Hepatocyte (in vitro differentiated cells): Measurements from ENCODE around the gene CSNK1D. TPM values are rescaled to one million over a fixed set of nuclear protein-coding genes. Genes with fewer than 3 reads are reported as not detected.

Experiments
- DNase-seq: peaks from one replicate; pipeline ENCODE4 v3.0.0-alpha.2; 2016; ENCODE audit warnings: low spot score
- H2AFZ ChIP-seq: fragments of 200-600 bp; sonication (generic); 2 replicates; pipeline ENCODE4 v1.6.0; 2016; ENCODE audit warnings: antibody characterized with exemption, mild to moderate bottlenecking
- H3K27ac ChIP-seq: fragments of 200-600 bp; sonication (generic); 2 replicates; pipeline ENCODE4 v1.5.1; 2016; ENCODE audit warnings: mild to moderate bottlenecking
- H3K27me3 ChIP-seq: fragments of 200-600 bp; sonication (generic); 2 replicates; pipeline ENCODE4 v1.6.1; 2016
- H3K36me3 ChIP-seq: fragments of 200-600 bp; sonication (generic); replicated peaks from 2 replicates; pipeline ENCODE4 v1.5.1; 2016; ENCODE audit warnings: low read depth; ENCODE audit not compliant: insufficient read depth
- H3K4me1 ChIP-seq: fragments of 200-600 bp; sonication (generic); 2 replicates; pipeline ENCODE4 v1.5.1; 2016; ENCODE audit warnings: mild to moderate bottlenecking, moderate library complexity; ENCODE audit not compliant: insufficient read depth
- H3K4me2 ChIP-seq: fragments of 200-600 bp; sonication (generic); 2 replicates; pipeline ENCODE4 v1.6.0; 2016
- H3K4me3 ChIP-seq: fragments of 200-600 bp; sonication (generic); 2 replicates; pipeline ENCODE4 v1.5.1; 2016; ENCODE audit warnings: mild to moderate bottlenecking
- H3K79me2 ChIP-seq: fragments of 200-600 bp; sonication (generic); 2 replicates; pipeline ENCODE4 v1.6.0; 2017; ENCODE audit warnings: mild to moderate bottlenecking
- H3K9me2 ChIP-seq: fragments of 200-600 bp; sonication (generic); replicated peaks from 2 replicates; pipeline ENCODE4 v1.6.0; 2017; ENCODE audit warnings: mild to moderate bottlenecking; ENCODE audit not compliant: insufficient read depth
- H3K9me3 ChIP-seq: fragments of 200-600 bp; sonication (generic); 2 replicates; pipeline ENCODE4 v1.5.1; 2016; ENCODE audit warnings: low read depth, mild to moderate bottlenecking
- H4K20me1 ChIP-seq: fragments of 200-600 bp; sonication (generic); 2 replicates; pipeline ENCODE4 v1.6.0; 2016; ENCODE audit warnings: mild to moderate bottlenecking; ENCODE audit not compliant: insufficient read depth, poor library complexity, severe bottlenecking
- EZH2 ChIP-seq: fragments of 200-600 bp; sonication (generic); IDR thresholded peaks from 2 replicates; pipeline ENCODE4 v1.6.1; 2016; ENCODE audit warnings: antibody characterized with exemption, mild to moderate bottlenecking, borderline replicate concordance
- EZH2phosphoT487 ChIP-seq: fragments of 200-600 bp; sonication (generic); IDR thresholded peaks from one replicate; pipeline ENCODE4 v1.6.1; 2018; ENCODE audit warnings: antibody characterized with exemption, mild to moderate bottlenecking, low read depth, moderate library complexity; ENCODE audit not compliant: unreplicated experiment, severe bottlenecking
- WGBS: methylation state at CpG from one replicate; pipeline ENCODE4 v1.1.6; 2016; ENCODE audit warnings: low lambda C conversion rate; ENCODE audit errors: missing lambda C conversion rate; 5-methylcytosine and 5-hydroxymethylcytosine counted together
- polyA plus RNA-seq: library from polyadenylated mRNA; unstranded; fragments of >200 nt; fragmentation: Nextera tagmentation; extraction: Ambion mirVana; gene quantifications from 2 replicates; pipeline ENCODE4 v1.2.1, GENCODE V29; 2016
- total RNA-seq: library from RNA; depleted of rRNA; stranded (reverse); fragments of >200 nt; gene quantifications from 2 replicates; pipeline ENCODE4 v1.2.3, GENCODE V29; 2014
- TF ChIP-seq, protein P1 (sequence below): fragments of 200-600 bp; sonication (generic); IDR thresholded peaks from 2 replicates; pipeline ENCODE4 v1.5.1; 2016; ENCODE audit warnings: antibody characterized with exemption, mild to moderate bottlenecking; ENCODE audit not compliant: poor library complexity

CSNK1D gene
- total and polyA plus RNA-seq, 2 experiments from 2014 or later, result 72.5 to 152 TPM

DNA sequence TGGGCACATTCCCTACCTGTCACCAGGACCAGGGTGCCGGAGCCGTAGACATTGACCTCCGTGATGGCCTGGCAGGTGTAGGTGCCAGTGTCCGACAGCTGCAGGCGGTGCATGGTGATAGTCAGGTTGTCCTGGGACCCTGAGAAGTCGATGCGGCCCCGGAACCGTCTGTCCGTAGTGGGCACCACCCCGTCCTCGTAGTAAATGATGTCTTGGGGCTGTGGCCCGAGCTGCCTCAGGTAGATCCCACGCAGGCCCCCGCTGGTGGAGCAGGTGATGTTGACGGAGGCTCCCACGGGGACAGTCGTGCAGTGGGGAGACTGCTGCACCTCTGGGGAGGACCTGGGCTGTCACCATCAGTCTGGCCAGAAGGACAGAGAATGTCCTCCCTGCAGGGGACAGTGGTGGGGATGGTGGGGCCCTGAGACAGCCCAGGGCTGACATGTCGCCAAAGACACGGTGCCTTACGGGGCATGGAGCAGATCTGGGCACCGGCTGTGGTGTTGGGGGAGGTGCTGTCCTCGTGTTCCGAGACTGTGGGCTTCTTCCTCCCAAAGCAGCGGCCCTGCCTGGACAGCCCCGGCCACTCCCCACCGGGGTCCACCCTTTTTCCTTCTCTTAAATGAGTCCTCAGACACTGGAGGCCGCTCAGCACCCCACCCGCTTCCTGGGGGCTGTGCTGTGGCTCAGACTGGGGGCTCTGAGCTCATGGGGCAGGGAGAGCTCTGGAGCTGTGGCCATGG is 43.3 kb upstream of the CSNK1D start:
- Histone ChIP-seq H3K9me3 (no peaks in the 10 kb centered on the region), H3K27ac (no peak overlapping the region), H3K36me3 (no peaks in the 10 kb centered on the region), H3K9me2 (no peaks in the 10 kb centered on the region), H3K4me1 (peaks cover 3% of the 10 kb centered on the region), H3K4me3 (no peak overlapping the region), H4K20me1 (no peaks in the 10 kb centered on the region), H2AFZ (no peak overlapping the region), H3K4me2 (no peak overlapping the region), H3K79me2 (no peaks in the 10 kb centered on the region), H3K27me3 (no peaks in the 10 kb centered on the region)
- WGBS, result 90% methylated on average over 25 of the region's 29 CpGs
- TF ChIP-seq EZH2phosphoT487 (no peak), EZH2 (no peak)
- TF ChIP-seq, protein P1, sequence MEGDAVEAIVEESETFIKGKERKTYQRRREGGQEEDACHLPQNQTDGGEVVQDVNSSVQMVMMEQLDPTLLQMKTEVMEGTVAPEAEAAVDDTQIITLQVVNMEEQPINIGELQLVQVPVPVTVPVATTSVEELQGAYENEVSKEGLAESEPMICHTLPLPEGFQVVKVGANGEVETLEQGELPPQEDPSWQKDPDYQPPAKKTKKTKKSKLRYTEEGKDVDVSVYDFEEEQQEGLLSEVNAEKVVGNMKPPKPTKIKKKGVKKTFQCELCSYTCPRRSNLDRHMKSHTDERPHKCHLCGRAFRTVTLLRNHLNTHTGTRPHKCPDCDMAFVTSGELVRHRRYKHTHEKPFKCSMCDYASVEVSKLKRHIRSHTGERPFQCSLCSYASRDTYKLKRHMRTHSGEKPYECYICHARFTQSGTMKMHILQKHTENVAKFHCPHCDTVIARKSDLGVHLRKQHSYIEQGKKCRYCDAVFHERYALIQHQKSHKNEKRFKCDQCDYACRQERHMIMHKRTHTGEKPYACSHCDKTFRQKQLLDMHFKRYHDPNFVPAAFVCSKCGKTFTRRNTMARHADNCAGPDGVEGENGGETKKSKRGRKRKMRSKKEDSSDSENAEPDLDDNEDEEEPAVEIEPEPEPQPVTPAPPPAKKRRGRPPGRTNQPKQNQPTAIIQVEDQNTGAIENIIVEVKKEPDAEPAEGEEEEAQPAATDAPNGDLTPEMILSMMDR, result no peak
- DNase-seq, result no peak

- Histone ChIP-seq H3K4me2 (no peak overlapping the region), H3K4me3 (no peak overlapping the region)
- TF ChIP-seq, protein P1, result no peak
- TF ChIP-seq EZH2phosphoT487 (no peak), EZH2 (no peak)
Observed at GRCh38 chr17:82315703-82316358, 42.3 kb upstream of the CSNK1D start.

DNA sequence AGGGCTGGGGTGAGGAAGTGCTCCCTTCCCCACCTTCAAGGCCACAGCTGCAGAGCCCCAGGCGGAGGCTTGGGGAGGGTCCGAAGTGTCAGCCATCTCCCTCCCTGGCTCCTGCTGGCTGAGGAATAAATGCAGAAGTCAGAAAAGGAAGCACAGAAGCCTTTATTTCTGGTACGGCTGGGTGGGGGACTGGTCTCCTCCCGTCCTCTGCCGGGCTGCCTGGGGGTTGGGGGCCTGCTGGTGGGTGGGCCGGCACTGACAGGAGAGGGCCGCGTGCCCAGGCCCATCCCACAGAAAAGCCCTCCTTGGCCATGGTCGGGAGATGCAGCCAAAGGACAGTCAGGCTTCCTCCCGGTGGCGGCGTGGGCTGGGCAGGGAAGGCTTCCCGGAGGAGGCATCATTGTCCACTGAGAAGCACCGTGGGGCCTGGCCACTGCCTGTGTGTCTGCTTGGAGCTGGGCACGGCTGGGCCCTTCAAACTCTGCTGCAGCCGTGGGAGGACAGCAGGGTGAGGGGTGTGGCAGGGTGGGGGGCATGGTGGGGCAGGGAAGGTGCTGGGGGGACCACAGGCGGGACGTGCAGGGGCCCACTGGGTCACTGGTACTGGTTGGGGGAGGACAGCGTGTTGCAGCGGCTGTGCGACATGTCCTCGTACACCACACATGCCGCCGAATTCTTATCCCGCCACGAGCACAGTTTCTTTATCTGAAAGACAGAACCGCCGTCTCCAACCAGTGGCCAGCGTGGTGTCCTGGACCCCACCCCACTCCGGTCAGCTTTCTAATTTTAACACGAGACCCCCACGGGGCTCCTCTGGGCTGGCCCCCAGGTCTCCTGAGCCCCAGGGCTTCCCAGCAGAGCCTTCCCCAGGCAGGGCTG is 41.5 kb upstream of the CSNK1D start:
- DNase-seq, result no peak
- WGBS, result 83% methylated on average over 18 of the region's 32 CpGs
- TF ChIP-seq EZH2, result no peak
- TF ChIP-seq EZH2phosphoT487, result no peak
- TF ChIP-seq, protein P1, result no peak
- H3K79me2 ChIP-seq, result no peaks in the 10 kb centered on the region
- no peaks in the 10 kb centered on the region for H3K27me3 ChIP-seq
- H3K9me2 ChIP-seq, result no peaks in the 10 kb centered on the region
- peaks cover 8% of the 10 kb centered on the region for H3K4me1 ChIP-seq
- H3K27ac ChIP-seq, result no peak overlapping the region
- no peaks in the 10 kb centered on the region for H3K36me3 ChIP-seq
- H3K4me3 ChIP-seq, result no peak overlapping the region
- H2AFZ ChIP-seq, result no peak overlapping the region
- no peak overlapping the region for H3K4me2 ChIP-seq
- H4K20me1 ChIP-seq, result no peaks in the 10 kb centered on the region
- no peaks in the 10 kb centered on the region for H3K9me3 ChIP-seq

More at GRCh38 chr17:82315703-82316358, 42.3 kb upstream of the CSNK1D start:
- no peak overlapping the region for H2AFZ ChIP-seq
- DNase-seq, result no peak
- H3K9me2 ChIP-seq, result no peaks in the 10 kb centered on the region
- H3K27me3 ChIP-seq, result no peaks in the 10 kb centered on the region
- H3K79me2 ChIP-seq, result no peaks in the 10 kb centered on the region
- WGBS, result 66% methylated on average over 29 of the region's 36 CpGs
- no peak overlapping the region for H3K27ac ChIP-seq
- no peaks in the 10 kb centered on the region for H3K9me3 ChIP-seq
- H4K20me1 ChIP-seq, result no peaks in the 10 kb centered on the region
- H3K36me3 ChIP-seq, result no peaks in the 10 kb centered on the region
- H3K4me1 ChIP-seq, result peaks cover 3% of the 10 kb centered on the region
